Right hindlimb (tissue), 1 donor: ENCODE data around the gene FARP2.
"Not testable (repeated sequence)": the region's sequence is repeated elsewhere in the genome, so short reads cannot be mapped to it uniquely, and the experiment has no call there.

Experiments used
- DNase-seq: peaks from one replicate; pipeline ENCODE4 v3.0.0-alpha.2; 2018

Gene FARP2, protein sequence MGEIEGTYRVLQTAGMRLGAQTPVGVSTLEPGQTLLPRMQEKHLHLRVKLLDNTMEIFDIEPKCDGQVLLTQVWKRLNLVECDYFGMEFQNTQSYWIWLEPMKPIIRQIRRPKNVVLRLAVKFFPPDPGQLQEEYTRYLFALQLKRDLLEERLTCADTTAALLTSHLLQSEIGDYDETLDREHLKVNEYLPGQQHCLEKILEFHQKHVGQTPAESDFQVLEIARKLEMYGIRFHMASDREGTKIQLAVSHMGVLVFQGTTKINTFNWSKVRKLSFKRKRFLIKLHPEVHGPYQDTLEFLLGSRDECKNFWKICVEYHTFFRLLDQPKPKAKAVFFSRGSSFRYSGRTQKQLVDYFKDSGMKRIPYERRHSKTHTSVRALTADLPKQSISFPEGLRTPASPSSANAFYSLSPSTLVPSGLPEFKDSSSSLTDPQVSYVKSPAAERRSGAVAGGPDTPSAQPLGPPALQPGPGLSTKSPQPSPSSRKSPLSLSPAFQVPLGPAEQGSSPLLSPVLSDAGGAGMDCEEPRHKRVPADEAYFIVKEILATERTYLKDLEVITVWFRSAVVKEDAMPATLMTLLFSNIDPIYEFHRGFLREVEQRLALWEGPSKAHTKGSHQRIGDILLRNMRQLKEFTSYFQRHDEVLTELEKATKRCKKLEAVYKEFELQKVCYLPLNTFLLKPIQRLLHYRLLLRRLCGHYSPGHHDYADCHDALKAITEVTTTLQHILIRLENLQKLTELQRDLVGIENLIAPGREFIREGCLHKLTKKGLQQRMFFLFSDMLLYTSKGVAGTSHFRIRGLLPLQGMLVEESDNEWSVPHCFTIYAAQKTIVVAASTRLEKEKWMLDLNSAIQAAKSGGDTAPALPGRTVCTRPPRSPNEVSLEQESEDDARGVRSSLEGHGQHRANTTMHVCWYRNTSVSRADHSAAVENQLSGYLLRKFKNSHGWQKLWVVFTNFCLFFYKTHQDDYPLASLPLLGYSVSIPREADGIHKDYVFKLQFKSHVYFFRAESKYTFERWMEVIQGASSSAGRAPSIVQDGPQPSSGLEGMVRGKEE

DNA sequence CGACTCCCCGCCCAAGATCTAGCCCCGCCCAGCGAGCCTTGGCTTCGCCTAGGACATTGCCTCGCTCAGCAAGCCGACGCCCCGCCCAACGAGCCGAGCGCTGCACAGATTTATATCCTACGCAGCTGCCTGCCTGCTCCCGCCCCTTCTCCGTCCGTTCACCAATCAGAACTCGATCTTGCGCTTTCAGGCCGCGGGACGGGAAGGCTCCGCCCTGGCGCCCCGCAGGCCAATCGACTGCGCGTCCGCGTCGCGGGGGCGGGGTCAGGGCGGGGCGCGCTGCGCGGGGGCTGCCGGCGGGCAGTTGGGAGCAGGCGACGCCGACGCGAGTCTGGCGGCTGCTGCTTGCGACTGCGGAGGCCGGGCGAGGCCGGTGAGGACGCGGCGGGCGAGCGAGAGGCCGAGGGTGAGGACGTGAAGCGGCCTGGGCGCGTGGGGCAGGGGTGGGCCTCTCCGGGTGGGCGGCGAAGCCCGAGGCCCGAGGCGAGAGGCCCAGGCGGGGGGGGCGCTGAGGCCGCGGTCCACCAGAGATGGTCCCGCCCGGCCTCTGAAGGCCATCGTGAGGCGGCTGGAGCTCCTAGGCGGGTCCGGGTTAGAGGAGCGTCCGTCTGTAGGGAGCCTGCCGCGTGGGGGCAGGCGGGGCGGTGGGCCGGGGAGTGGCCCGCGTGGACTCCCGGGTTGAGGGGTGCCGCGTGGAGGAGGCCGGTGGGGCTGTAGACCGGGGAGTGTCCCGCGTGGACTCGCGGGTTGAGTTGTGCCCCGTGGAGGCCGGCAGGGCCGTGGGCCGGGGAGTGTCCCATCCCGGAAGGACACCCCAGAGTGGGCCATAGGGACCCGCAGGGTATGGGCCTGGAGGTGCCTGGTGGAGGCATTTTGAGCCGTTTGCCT, at the start of gene FARP2:
TSS of gene FARP2 (plus strand) at position 303 of the 888 bp plus-strand sequence. CDS start 16,823 bp downstream, outside the sequence.
- peak; percentile 99 for DNase-seq

DNA sequence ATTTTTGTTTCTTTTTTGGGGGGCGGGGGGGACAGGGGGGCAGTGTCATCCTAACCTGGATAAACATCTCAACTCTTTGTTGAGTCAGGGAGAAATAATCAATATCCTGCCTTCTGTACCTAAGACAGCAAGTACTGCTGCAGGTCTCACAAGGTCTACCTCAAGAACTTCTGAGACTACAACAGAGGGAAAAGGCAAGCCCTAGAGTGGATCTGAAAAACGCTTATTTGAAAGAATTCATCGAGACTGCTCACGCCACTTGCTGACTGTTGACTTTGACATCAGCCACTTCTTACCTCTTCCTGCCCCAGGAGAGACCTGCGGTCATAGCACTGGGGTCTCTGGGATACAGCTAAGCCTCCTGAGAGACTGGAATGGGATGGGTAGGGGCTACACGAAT, 49.0 kb upstream of the FARP2 start:
- DNase-seq: no peak

DNA sequence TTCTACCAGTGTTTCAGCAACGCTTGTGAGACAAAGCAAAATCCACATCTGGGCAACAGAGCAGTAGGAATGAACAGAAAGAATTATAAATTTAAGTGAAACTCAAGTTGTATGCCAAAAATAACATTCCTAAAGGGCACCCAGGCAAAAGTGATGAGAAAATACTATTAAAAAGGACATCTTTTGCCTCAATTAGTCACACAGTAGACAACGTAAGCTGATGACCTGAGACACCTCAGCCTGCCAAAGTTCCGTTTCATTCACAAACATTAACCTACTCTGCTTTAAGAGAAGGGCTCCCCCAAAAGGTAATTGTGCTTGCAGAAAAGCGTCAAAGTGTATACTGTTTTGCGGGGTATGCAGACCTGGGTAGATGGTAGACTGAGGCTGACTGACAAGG, 47.8 kb upstream of the FARP2 start:
- DNase-seq: no peak

DNA sequence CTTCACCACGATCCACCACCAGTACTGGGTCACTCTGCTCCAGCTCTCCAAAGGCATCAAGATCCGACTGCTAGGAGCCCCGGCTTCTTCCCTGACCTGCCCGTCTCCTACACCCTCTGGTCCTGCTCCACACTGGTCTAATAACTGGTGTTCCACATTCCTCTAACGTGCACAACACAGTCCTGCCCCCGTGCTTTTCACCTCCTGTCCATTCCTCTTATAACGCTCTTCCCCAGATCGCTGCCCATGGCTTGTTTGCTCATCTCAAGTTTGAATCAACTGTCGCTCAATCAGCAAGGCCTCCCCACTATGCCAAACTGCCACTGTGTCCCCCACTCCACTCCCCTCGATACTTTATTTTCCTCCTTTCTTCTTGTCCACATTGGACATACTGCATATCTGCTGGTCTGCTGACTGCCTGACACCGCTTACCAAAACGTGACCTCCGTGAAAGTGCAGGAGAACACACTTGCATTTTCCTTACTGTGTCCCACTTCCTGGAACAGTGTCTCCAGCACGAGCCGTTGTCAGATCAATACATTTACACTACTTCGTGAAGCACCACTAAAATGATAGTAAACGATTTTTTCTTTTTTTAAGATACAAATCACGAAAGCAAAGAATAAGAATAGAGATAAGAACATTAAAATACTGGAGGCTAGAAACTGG, 47.1 kb upstream of the FARP2 start:
- no peak for DNase-seq

DNA sequence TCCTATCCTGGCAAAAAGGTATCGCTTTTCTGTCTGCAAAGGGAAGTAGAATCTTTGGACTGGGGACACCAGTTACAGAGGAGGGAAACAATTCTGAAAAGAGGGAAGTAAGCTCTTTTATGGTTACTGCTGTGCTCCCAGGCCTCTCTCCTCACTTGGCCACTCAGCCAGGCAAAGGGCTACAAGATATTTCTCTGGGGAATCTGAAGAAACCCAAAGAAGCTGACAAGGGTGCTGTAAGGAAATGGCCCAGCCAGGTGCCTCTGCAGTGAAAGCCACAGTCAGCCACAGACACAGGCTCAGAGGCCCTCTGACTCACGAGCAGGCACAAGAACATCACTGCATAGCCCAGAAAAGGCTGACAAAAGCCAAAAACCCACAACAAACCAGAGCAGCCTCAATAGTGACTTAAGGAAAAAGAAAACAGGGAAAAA, 46.4 kb upstream of the FARP2 start:
- no peak for DNase-seq

DNA sequence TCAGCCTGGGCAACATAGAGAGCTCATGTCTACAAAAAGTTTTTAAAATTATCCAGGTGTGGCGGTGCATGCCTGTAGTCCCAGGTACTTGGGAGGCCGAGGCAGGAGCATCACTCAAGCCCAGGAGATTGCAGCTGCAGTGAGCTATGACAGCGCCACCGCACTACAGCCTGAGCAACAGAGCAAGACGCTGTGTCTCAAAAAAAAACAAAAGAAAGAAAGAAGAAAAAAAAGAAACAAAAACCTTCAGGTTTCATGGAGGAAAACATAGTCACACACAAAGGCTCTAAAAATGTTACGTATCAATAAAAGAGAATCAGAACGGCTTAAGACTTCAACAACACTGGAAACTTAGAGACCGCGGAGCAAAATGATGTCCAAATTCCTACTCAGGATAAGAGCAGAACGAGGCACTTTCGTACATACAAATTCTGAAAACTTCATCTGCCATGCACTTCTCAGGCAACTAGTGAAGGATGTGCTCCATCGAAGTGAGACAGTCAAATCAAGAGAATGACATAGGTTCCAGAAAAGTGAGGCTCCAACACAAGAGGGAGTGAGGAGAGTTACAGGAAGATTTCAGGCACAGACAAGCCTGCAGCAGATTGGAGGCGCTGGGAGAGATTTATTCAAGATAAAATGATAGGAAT, 45.0 kb upstream of the FARP2 start:
- DNase-seq: no peak

DNA sequence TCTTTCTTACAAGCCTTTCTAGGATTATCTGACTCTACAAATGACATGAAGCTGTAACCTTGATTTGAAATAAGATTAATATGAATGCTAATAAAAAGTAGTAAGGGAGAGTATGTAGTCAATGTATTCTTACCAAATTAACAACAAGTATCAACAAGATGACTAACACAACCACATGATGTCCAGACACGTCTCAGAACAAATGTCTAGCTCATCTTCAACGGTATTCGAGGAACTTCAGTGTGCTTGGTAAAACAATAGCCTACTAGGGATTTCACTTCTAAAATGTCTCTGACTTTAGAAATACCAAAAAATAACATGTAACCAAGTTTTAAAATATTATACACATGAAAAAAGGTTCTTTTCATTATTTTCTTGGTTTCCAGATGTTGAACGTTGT, 44.0 kb upstream of the FARP2 start:
- DNase-seq: no peak

DNA sequence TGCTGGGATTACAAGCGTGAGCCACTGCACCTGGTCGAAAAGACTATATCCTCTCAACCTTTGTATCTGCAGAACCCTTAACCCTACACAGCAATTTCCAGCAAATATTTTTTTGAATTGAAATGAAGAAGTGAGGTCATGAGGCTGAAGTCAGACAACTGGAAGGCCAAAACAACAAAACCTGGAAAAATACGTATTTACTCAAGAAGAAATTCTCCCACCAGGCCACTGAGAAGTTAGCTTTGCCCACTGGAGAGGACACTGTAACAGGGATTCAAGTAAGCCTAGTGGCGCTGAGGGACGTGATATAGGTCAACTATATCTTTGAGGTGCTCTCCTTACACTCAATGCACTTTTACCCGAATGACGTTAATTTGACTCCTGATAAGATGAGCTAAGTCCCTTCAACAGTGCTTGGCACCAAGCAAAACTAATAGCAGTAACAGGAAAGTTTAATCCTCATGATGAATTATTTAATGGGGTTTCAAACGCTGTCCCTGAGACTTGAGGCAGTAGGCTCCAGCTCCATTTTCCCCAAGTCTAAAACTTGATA, 42.5 kb upstream of the FARP2 start:
- no peak for DNase-seq

DNA sequence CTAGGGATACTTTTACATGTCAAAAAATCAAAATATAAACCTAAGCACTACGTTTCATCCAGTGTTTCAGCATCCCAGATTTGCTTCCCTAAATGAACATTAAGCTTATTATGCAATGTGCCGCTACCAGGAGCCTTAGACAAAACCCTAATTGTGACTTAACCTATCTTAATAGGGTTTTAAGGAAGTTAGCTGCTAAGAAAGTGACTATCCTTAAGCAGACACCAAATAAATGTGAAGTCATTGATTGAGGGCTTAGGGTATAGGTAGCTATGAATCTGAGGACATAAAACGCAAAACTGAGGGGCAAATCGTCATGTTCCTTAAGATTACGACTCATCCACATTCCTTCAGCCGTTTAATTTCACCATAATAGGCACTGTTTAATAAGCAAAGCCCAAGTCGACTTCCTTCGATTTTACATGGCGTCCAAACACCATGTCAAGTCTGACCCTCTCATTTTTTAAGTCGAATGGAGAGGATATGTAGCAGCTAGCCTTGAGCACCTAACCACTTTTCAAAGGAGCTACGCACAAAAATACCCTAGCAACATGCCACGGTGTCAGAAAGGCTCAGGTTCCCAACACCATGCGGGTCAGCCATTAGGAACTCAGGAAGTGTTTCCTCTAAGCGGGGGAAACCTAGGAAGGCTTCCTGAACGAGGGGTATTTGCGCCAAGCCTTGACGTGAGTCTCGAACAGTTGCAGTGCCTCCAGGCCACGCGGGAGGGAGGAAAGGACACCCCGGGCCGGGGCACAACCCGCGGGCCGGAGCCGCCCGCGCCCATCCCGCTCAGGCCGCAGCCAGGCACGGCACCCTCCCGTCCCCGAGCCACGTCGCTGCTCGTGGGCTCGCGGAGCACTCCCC, 41.6 kb upstream of the FARP2 start:
- no peak for DNase-seq

DNA sequence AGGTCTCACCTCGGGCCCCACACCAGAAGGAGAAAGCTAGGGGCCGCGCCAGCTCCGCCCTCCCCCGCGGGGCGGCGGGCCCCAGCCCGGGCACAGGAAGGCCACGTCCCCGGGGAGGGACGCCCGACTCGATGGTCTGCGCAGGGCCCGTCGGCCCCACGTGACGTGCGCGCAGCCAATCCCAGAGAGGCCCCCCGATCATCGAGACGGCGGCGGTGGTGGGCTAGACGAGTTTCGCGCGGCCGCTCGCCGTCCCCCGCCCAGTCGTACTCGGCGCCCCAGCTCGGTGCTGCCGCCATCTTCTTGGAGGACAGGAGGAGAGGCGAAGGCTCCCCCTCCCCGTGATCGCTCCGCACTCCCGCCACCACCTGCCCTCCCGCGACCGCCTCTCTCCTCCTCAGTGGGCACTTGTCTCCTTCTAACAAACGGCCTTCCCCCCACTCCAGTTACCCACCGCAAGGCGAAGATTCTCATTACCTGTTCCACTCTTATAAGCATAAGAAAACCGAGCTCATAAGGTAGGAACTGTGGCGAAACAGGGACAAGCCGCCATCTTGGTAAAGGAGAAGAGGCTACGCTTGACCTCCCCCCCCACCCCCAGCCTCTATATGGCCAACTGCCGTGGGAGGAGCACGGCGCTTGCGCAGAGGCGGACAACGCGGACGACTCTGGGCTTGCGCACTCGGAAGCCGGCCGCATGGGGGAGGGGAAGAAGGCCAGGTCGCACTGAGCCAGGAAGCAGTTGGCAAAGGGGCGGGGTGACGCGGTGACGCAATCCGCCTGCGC, 40.8 kb upstream of the FARP2 start, which contains the start of gene HDLBP:
TSS of gene HDLBP (minus strand) at position 580 of the 786 bp plus-strand sequence. CDS start 48,803 bp downstream, outside the sequence.
- peak; percentile 100 for DNase-seq

DNA sequence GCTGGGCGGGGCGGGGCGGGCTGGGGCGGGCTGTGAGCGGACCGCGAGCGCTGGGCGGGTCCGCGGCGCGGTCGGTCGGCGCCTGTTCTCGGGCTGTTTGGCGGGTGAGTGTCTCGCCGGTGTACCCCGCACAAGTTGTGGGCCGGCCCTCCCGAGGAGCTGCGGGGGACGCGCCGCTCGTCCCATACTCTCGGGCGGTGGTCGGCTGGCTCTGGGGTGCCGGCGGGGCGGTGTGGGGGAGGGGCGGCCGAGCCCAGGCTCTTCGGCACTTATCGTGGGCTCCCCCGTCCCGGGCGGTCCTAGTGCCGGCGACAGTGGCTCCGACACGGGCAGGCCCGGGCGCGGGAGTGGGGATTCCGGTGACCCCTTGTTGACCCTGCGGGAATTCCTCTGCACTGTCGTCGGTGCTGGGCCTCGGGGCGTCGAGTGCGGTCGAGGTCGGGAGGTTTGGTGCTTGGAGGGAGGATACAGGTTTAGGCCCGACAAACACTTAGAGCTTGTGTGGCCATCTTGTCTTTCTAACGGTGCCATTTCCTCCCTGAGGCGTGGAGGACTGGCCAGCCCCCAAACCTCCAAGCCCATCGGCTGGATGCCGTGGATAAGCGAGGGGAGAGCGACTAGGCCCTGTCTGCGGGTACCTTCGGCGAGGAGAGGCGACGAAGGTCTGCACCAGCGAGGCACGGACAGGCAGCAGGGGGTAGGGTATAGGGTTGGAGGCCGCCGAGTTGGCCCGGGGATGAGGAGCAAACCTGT, 40.0 kb upstream of the FARP2 start, which contains the start of gene SEPTIN2:
TSS of gene SEPTIN2 (plus strand) at position 47 of the 753 bp plus-strand sequence. CDS start 8,308 bp downstream, outside the sequence.
- DNase-seq: no peak

DNA sequence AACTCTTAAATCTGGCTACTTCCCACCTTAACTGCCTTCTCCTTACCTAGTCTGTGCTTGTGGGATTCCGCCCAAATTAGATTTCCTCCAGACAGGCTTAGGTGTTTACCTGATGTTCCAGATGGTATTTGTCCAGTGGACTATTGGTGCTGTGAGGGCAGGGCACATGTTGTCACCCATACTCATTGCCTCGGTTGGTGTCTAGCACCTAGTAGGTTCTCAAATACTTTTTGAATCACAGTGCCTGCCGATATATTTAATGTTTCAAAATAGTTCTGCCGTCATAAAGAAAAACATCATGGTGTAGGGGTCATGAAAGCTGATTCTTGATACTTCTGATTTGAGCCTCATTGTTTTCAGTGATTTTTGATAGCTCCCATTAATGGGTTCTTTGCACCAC, 39.3 kb upstream of the FARP2 start:
- DNase-seq: no peak

DNA sequence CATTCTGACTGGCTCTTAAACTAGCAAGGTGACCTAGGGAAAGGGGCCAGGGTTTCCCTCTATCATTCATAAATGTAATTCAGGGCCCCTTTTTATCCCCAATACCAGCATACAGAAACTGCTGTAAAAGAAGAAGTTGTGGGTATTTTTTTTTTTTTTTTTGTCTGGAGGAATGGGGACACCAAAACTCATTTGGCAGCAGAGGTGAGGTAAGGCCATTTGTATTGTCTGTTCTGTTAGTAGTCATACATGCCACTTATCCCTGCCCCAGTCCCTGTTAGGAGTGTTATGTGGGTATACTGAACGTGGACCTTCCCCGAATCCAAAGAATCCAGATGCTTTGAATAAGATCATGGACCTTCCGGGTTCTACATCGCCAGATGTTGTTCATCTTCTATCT, 38.7 kb upstream of the FARP2 start:
- no peak for DNase-seq

DNA sequence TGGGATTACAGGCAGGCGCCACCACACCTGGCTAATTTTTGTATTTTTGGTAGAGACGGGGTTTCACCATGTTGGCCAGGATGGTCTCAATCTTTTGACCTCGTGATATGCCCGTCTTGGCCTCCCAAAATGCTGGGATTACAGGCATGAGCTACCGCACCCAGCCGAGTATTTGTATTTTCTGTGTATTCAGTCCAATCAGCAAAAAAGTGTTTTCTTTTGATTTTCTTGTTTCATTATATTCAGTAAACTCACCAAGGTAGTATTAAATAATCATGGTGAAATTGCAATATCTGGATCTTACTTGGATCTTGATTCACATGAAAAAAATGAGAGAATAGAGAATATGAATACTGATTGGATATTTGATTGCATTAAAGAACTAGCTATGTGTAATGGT, 37.3 kb upstream of the FARP2 start:
- DNase-seq: not testable (repeated sequence)

DNA sequence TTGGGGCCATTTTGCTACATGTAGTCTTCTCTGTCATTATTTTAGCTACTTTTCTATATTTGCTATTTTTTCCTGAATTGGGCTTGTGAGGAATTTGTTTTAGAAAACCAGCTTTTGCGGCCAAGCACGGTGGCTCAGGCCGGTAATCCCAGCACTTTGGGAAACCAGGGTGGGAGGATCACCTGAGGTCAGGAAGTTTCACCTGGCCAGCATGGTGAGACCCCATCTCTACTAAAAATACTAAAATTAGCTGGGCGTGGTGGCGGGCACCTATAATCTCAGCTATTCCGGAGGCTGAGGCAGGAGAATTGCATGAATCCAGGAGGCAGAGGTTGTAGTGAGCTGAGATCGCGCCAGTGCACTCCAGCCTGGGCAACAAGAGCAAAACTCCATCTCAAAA, 35.7 kb upstream of the FARP2 start:
- DNase-seq: no peak

DNA sequence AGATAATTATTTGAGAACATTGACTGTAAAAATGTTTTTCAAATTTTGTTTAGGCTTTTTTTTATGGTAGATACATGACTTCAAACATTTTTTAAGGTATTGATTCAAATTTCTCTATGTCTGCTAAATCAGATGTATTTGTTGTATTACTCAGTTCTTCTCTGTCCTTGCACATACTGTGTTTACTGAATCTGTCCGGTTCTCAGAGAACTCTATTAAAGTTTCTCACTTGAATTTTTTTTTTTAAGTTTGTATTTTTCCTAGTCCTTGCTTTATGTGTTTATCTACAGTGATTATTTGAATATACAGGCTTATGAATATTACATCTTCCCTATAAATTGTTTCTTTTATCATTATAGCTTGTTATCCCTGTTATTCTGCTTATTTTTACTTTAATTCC, 35.1 kb upstream of the FARP2 start:
- DNase-seq: no peak

DNA sequence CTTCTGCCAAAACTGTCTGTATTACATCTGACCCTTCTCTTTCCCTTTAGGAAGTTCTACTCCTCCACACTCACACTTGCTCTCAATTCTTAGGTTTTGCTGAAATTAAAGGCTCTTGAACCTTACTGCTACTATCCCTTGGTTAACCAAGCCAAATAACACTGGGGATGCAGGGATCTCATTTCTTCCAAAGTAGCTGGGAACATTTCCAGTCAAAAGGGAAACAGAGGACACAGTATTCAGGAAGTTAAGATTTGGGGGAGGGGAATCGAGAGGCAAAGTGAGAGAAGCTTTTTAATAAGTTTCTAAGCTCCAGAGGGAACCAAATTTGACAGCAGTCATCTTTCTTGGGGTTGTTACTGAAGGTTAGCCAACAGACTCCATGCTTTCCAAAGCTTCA, 34.2 kb upstream of the FARP2 start:
- no peak for DNase-seq

DNA sequence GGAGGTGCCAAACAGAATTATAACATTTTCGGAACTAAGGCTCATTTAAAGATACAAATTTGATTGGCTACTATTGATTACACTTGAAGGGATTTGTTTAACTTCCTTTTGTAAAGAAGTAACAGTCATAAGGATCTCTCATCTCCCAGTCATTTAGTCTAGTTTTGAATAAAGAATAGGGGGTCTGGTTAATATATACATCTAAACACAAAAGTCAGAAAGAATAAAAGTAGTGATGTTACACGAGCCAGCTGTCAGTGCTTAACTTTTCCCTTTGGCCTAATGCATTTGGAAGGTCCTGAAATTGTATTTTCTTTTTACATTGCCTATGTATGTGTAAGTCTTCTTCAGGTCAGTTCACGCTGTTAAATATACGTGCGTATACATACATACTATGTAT, 32.3 kb upstream of the FARP2 start:
- DNase-seq: no peak
